Right atrium auricular region (tissue), 2 donors: Measurements from ENCODE around the gene TRIM46. TPM values are rescaled to one million over a fixed set of nuclear protein-coding genes. Genes with fewer than 3 reads are reported as not detected.
A peak's percentile ranks its signal among the peaks of the same experiment; 100 is the strongest.

Source experiments
- DNase-seq: peaks from one replicate; pipeline ENCODE4 v3.0.0-alpha.2; 2019; ENCODE audit warnings: low spot score
- H3K27ac ChIP-seq, 2 donors: fragments of 200-600 bp; sonication (generic); 1 replicate in 1 of 2; 2 replicates in 1 of 2; pipeline ENCODE4 v1.5.1; 2016 to 2019
- H3K27me3 ChIP-seq, 2 donors: fragments of 200-600 bp; sonication (generic); one replicate each; pipeline versions ENCODE4 v1.5.1 to v1.6.0; 2017 to 2019
- H3K36me3 ChIP-seq: fragments of 200-600 bp; sonication (generic); one replicate; pipeline ENCODE4 v1.5.1; 2016
- H3K4me1 ChIP-seq, 2 donors: fragments of 200-600 bp; sonication (generic); one replicate each; pipeline versions ENCODE4 v1.5.1 to v1.6.0; 2017 to 2019
- H3K4me3 ChIP-seq, 2 donors: fragments of 200-600 bp; sonication (generic); 1 replicate in 1 of 2; 2 replicates in 1 of 2; pipeline ENCODE4 v1.5.1; 2017 to 2019; ENCODE audit warnings: mild to moderate bottlenecking in 1 of 2, moderate library complexity in 1 of 2
- H3K9me3 ChIP-seq, 2 donors: fragments of 200-600 bp; sonication (generic); one replicate each; pipeline ENCODE4 v1.5.1; 2019
- total RNA-seq, 2 donors: library from RNA; depleted of rRNA; stranded (reverse); fragments of >200 nt; gene quantifications; one replicate each; pipeline ENCODE4 v1.1.0, GENCODE V29; 2016
- TF ChIP-seq, protein P1 (sequence below), 2 donors: fragments of 200-600 bp; sonication (generic); IDR thresholded peaks; one replicate each; pipeline ENCODE4 v1.5.1; 2019; ENCODE audit warnings: antibody characterized with exemption in 2 of 2

TRIM46 gene
- total RNA-seq, 2 donors from 2014 or later: 0.20 TPM; not detected in 1

- TF ChIP-seq, protein P1, sequence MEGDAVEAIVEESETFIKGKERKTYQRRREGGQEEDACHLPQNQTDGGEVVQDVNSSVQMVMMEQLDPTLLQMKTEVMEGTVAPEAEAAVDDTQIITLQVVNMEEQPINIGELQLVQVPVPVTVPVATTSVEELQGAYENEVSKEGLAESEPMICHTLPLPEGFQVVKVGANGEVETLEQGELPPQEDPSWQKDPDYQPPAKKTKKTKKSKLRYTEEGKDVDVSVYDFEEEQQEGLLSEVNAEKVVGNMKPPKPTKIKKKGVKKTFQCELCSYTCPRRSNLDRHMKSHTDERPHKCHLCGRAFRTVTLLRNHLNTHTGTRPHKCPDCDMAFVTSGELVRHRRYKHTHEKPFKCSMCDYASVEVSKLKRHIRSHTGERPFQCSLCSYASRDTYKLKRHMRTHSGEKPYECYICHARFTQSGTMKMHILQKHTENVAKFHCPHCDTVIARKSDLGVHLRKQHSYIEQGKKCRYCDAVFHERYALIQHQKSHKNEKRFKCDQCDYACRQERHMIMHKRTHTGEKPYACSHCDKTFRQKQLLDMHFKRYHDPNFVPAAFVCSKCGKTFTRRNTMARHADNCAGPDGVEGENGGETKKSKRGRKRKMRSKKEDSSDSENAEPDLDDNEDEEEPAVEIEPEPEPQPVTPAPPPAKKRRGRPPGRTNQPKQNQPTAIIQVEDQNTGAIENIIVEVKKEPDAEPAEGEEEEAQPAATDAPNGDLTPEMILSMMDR (IDR thresholded peaks at IDR 0.05): no peak
- DNase-seq: no peak
- Histone ChIP-seq H3K36me3 (peaks cover 6% of the 10 kb centered on the region), H3K4me1 (peaks cover 0 to 64% of the 10 kb centered on the region in 2 donors), H3K9me3 (no peaks in the 10 kb centered on the region), H3K4me3 (peak overlapping the region; percentile 79 to 82), H3K27ac (peak overlapping the region; percentile 91 to 94), H3K27me3 (no peaks in the 10 kb centered on the region)
Measured at GRCh38 chr1:155126556-155127104, 47.0 kb upstream of the TRIM46 start.

DNA sequence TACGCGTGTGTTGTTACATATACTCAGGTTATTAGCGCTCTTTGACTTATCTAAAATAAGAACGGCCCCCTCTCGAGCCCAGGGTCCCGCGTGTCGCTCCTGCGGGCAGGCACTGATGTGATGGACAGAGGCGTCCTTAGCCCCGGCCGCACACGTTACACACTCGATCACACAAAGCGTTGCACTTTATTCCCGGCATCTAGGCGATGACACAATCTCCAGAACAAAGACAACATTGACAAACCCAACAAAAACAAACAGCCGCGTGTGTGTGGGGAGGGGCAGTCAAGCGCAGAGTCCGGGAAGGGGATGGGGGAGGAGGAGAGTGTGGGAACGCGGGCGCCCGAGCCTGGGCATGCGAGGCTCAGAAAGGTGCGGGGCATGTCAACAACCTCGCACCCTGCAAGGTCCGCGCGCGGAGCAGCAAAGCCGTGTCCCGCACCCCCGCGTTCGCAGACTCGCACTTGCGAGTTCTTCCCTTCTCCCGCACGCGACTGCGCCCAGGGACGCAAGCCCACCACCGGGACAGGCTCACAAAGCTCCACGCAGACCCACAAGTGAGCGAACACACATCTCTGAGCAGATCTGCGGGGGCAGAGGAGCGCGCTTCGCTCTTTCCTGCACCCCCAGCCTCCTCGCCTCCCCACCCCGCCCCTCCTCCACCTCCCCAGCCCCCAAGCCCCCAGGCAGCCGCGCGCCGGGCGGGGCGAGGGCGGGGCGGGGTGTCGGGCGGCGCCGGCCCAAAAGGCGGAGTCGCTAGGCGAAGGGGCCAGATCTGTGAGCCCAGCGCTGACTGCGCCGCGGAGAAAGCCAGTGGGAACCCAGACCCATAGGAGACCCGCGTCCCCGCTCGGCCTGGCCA is 46.3 kb upstream of the TRIM46 start, which contains the start of gene EFNA1:
TSS of gene EFNA1 (plus strand) at position 772 of the 862 bp plus-strand sequence. CDS start 102 bp downstream, outside the sequence.
- Histone ChIP-seq H3K27me3 (no peaks in the 10 kb centered on the region), H3K4me3 (peak within 1 kb of the TSS; percentile 79 to 82), H3K9me3 (no peaks in the 10 kb centered on the region), H3K4me1 (peaks cover 0 to 71% of the 10 kb centered on the region in 2 donors), H3K27ac (peak within 1 kb of the TSS; percentile 91 to 94), H3K36me3 (peaks cover 13% of the 10 kb centered on the region)
- peak; percentile 75 for DNase-seq
- TF ChIP-seq, protein P1 (IDR thresholded peaks at IDR 0.05): no peak

GRCh38 chr1:155127967-155128754 is 45.5 kb upstream of the TRIM46 start:
- TF ChIP-seq, protein P1 (IDR thresholded peaks at IDR 0.05): no peak
- Histone ChIP-seq H3K4me3 (peak overlapping the region; percentile 79 to 82), H3K4me1 (peaks cover 0 to 75% of the 10 kb centered on the region in 2 donors), H3K27ac (peak overlapping the region; percentile 91 to 94), H3K36me3 (peaks cover 22% of the 10 kb centered on the region), H3K27me3 (no peaks in the 10 kb centered on the region), H3K9me3 (no peaks in the 10 kb centered on the region)
- DNase-seq: no peak

GRCh38 chr1:155128755-155129473 is 44.7 kb upstream of the TRIM46 start:
- Histone ChIP-seq H3K4me3 (peak overlapping the region; percentile 79 to 82), H3K4me1 (peaks cover 0 to 83% of the 10 kb centered on the region in 2 donors), H3K27me3 (no peaks in the 10 kb centered on the region)

More at GRCh38 chr1:155128755-155129473, 44.7 kb upstream of the TRIM46 start:
- Histone ChIP-seq H3K27ac (peak overlapping the region; percentile 91 to 94), H3K36me3 (peaks cover 29% of the 10 kb centered on the region), H3K9me3 (no peaks in the 10 kb centered on the region)
- no peak for DNase-seq
- TF ChIP-seq, protein P1 (IDR thresholded peaks at IDR 0.05): no peak
